PC-3 (cell line): ENCODE data around the gene SLC17A1. TPM values are rescaled to one million over a fixed set of nuclear protein-coding genes. Genes with fewer than 3 reads are reported as not detected.

Experiments used
- ATAC-seq: fragments of 200-7000 bp; cut with Tn5 transposase; 2 replicates; pipeline ENCODE4 v1.9.1; 2020; ENCODE audit warnings: mild to moderate bottlenecking, moderate library complexity
- BruUV-seq: library from RNA; stranded (reverse); fragments of 400-500 nt; replicated peaks from 2 replicates; lab custom pipeline; 2021; lab: Mats Ljungman, UMichigan
- CTCF ChIA-PET: fragments of 300-600 bp; sonication (Branson Sonifier 250); formaldehyde crosslinking; loops from one replicate; lab custom pipeline; 2022; ENCODE audit warnings: antibody characterized with exemption; lab: Charles Lee
- POLR2A ChIA-PET: fragments of 300-600 bp; sonication (Branson Sonifier 250); formaldehyde crosslinking; loops from one replicate; lab custom pipeline; 2022; ENCODE audit warnings: antibody characterized with exemption; ENCODE audit not compliant: unreplicated experiment; lab: Charles Lee
- DNase-seq: peaks from one replicate; pipeline ENCODE4 v3.0.0-alpha.2; 2015
- H2AFZ ChIP-seq: fragments of 300-600 bp; sonication (generic); 2 replicates; pipeline ENCODE4 v1.6.0; 2016; ENCODE audit warnings: antibody characterized with exemption, low read length
- H3F3A ChIP-seq: fragments of 300-600 bp; sonication (generic); one replicate; pipeline ENCODE4 v1.6.0; 2017; ENCODE audit warnings: antibody characterized with exemption, low read length, control low read depth, mild to moderate bottlenecking; ENCODE audit not compliant: unreplicated experiment
- H3K27ac ChIP-seq: fragments of 300-600 bp; sonication (generic); 2 replicates; pipeline ENCODE4 v1.5.1; 2016; ENCODE audit warnings: mild to moderate bottlenecking, low read length
- H3K27me3 ChIP-seq: fragments of 300-600 bp; sonication (generic); 2 replicates; pipeline ENCODE4 v1.6.1; 2016; ENCODE audit warnings: low read length, mixed read lengths
- H3K36me3 ChIP-seq: fragments of 300-600 bp; sonication (generic); 2 replicates; pipeline ENCODE4 v1.6.1; 2016; ENCODE audit warnings: low read depth, mixed run types, low read length, mixed read lengths
- H3K4me1 ChIP-seq: fragments of 300-600 bp; sonication (generic); 2 replicates; pipeline ENCODE4 v1.5.1; 2016; ENCODE audit warnings: low read length; ENCODE audit not compliant: insufficient read depth
- H3K4me2 ChIP-seq: fragments of 300-600 bp; sonication (generic); 2 replicates; pipeline ENCODE4 v1.6.0; 2016; ENCODE audit warnings: low read length
- H3K4me3 ChIP-seq: fragments of 300-600 bp; sonication (generic); 2 replicates; pipeline ENCODE4 v1.5.1; 2016; ENCODE audit warnings: mild to moderate bottlenecking, low read length, mixed read lengths
- H3K79me2 ChIP-seq: fragments of 300-600 bp; sonication (generic); 2 replicates; pipeline ENCODE4 v1.6.1; 2017; ENCODE audit warnings: low read length, mixed read lengths
- H3K9ac ChIP-seq: fragments of 300-600 bp; sonication (generic); 2 replicates; pipeline ENCODE4 v1.6.0; 2016; ENCODE audit warnings: mild to moderate bottlenecking, low read length
- H3K9me2 ChIP-seq: fragments of 300-600 bp; sonication (generic); replicated peaks from 2 replicates; pipeline ENCODE4 v1.6.1; 2016; ENCODE audit warnings: mixed run types, low read length, mixed read lengths
- H3K9me3 ChIP-seq: fragments of 300-600 bp; sonication (generic); 2 replicates; pipeline ENCODE4 v1.6.1; 2016; ENCODE audit warnings: low read length, mixed read lengths
- H4K20me1 ChIP-seq: fragments of 300-600 bp; sonication (generic); 2 replicates; pipeline ENCODE4 v1.6.1; 2016; ENCODE audit warnings: low read length, mixed read lengths
- CTCF ChIP-seq: fragments of 300-600 bp; sonication (generic); conservative IDR thresholded peaks from 2 replicates; pipeline ENCODE4 v1.5.1; 2017; ENCODE audit warnings: antibody characterized with exemption, low read depth, mild to moderate bottlenecking, low read length
- EZH2 ChIP-seq: fragments of 300-600 bp; sonication (generic); IDR thresholded peaks from one replicate; pipeline ENCODE4 v1.6.1; 2017; ENCODE audit warnings: antibody characterized with exemption, mild to moderate bottlenecking, low read length; ENCODE audit not compliant: unreplicated experiment
- EZH2phosphoT487 ChIP-seq: fragments of 300-600 bp; sonication (generic); IDR thresholded peaks from 2 replicates; pipeline ENCODE4 v1.6.1; 2018; ENCODE audit warnings: mild to moderate bottlenecking, antibody characterized with exemption, low read length, borderline replicate concordance
- intact Hi-C: fragments of 100-400 bp; cut with micrococcal nuclease; formaldehyde crosslinking; loops from 2 replicates; pipeline ENCODE4 v1.9.0; 2023
- total RNA-seq: library from RNA; depleted of rRNA; stranded (reverse); fragments of >200 nt; gene quantifications from 2 replicates; pipeline ENCODE4 v1.2.3, GENCODE V29; 2014

The SLC17A1 gene
- total RNA-seq, 1 experiment from 2014 or later, result not detected

DNA sequence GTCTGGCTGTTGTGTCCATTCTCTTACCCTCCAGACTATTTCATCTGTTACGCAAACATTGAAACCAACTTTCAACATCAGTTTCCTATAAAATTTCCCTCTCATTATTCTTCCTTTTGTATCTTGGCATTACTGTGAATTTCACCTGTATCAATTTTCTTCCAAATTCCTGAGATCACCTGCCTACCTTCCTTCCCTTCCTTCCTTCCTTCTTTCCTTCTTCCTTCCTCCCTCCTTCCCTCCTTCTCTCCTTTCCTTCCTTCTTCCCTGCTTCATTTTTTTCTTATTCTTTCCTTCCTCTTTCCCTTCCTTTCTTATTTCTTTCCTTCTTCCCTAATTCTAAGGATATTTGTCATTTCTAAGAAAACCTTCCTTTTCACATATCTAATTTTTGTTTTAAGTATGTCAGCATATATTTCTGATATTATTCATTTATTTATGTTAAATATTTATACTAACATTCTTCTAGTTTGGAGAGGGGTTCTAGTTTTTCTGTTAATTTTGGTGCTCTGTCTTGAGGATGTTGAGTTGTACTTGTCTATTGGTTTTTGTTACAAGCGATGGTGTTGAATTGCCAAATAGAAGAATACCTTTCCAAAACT lies 47.0 kb upstream of the SLC17A1 start:
- no peak overlapping the region for H3K4me2 ChIP-seq
- BruUV-seq, result no TSS peak
- peaks cover 64% of the 10 kb centered on the region for H3K27me3 ChIP-seq
- no peak for TF ChIP-seq CTCF
- no peak for TF ChIP-seq EZH2phosphoT487
- H3K9me2 ChIP-seq, result no peaks in the 10 kb centered on the region
- no peaks in the 10 kb centered on the region for H4K20me1 ChIP-seq
- ChIA-PET CTCF (no interaction called here), POLR2A (no interaction called here)
- no peaks in the 10 kb centered on the region for H3F3A ChIP-seq
- H2AFZ ChIP-seq, result no peak overlapping the region
- no peaks in the 10 kb centered on the region for H3K79me2 ChIP-seq
- no peaks in the 10 kb centered on the region for H3K4me1 ChIP-seq
- DNase-seq (no peak), ATAC-seq (no peak)
- no peak overlapping the region for H3K27ac ChIP-seq
- H3K36me3 ChIP-seq, result no peaks in the 10 kb centered on the region
- no peaks in the 10 kb centered on the region for H3K9me3 ChIP-seq
- intact Hi-C loops, result no loop called here
- H3K4me3 ChIP-seq, result no peak overlapping the region
- H3K9ac ChIP-seq, result no peak overlapping the region

DNA sequence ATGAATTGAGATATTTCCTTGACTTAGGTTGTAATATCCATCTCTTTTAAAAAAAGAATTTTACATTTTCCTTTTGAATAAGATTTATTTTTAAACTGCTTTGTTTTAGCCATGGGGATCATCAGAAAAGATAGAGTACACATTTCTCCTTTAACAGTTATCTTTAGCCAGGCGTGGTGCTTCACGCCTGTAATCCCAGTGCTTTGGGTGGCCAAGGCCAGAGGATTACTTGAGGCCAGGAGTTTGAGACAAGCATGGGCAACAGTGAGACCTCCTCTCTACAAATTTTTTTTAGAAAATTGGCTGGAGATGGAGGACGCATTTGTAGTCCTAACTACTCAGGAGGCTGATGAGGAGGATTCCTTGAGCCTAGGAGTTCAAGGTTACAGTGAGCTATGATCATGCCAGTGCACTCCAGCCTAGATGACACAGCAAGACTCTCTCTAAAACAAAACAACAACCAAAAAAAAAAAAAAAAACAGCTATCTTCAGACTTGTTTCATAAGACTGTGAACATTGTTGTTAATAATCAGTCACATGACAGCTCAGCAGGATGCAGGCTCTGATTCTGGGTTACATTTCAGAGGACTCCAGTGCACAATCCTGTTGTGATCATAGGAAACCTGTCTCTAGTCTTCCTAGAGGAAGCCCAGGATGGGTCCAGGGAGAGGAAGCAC lies 44.2 kb upstream of the SLC17A1 start:
- POLR2A ChIA-PET, result no interaction called here
- intact Hi-C loops, result no loop called here

More for the DNA sequence above, 44.2 kb upstream of the SLC17A1 start:
- Histone ChIP-seq H3K4me2 (no peak overlapping the region), H2AFZ (no peak overlapping the region), H3K4me3 (no peak overlapping the region), H3F3A (no peaks in the 10 kb centered on the region), H3K27me3 (peaks cover 63% of the 10 kb centered on the region), H3K36me3 (no peaks in the 10 kb centered on the region), H3K9ac (no peak overlapping the region), H3K27ac (no peak overlapping the region), H3K9me2 (no peaks in the 10 kb centered on the region), H3K4me1 (no peaks in the 10 kb centered on the region), H3K9me3 (no peaks in the 10 kb centered on the region), H4K20me1 (no peaks in the 10 kb centered on the region), H3K79me2 (no peaks in the 10 kb centered on the region)
- no peak for ATAC-seq
- CTCF ChIA-PET, result interaction anchor here (0.6 kb wide), 1 partner anchor 14 kb away, joined by 4 read pairs; no protein-coding TSS in a partner anchor
- BruUV-seq, result no TSS peak
- no peak for DNase-seq
- no peak for TF ChIP-seq EZH2
- no peak for TF ChIP-seq EZH2phosphoT487
- no peak for TF ChIP-seq CTCF
